Smooth muscle cell (in vitro differentiated cells): ENCODE measurements around the gene MAP3K4. TPM values are rescaled to one million over a fixed set of nuclear protein-coding genes. Genes with fewer than 3 reads are reported as not detected.
A peak's percentile ranks its signal among the peaks of the same experiment; 100 is the strongest.

ENCODE experiments used
- DNase-seq: peaks from one replicate; lab custom pipeline; 2025; ENCODE audit not compliant: unreplicated experiment; lab: John Stamatoyannopoulos, UW
- H2AFZ ChIP-seq: fragments of 200-600 bp; sonication (generic); 2 replicates; pipeline ENCODE4 v1.6.0; 2016; ENCODE audit warnings: antibody characterized with exemption, low read depth, mild to moderate bottlenecking
- H3F3A ChIP-seq: fragments of 200-600 bp; sonication (generic); 2 replicates; pipeline ENCODE4 v1.6.0; 2017; ENCODE audit warnings: antibody characterized with exemption, low read depth
- H3K27ac ChIP-seq: fragments of 200-600 bp; sonication (generic); 2 replicates; pipeline ENCODE4 v1.5.1; 2016; ENCODE audit warnings: low read depth, mild to moderate bottlenecking
- H3K27me3 ChIP-seq: fragments of 200-600 bp; sonication (generic); 2 replicates; pipeline ENCODE4 v1.6.1; 2016; ENCODE audit warnings: low read depth, mild to moderate bottlenecking
- H3K36me3 ChIP-seq: fragments of 200-600 bp; sonication (generic); 2 replicates; pipeline ENCODE4 v1.5.1; 2016; ENCODE audit warnings: low read depth
- H3K4me1 ChIP-seq: fragments of 200-600 bp; sonication (generic); 2 replicates; pipeline ENCODE4 v1.5.1; 2016; ENCODE audit warnings: low read depth
- H3K4me2 ChIP-seq: fragments of 200-600 bp; sonication (generic); 2 replicates; pipeline ENCODE4 v1.6.0; 2016; ENCODE audit warnings: mild to moderate bottlenecking
- H3K4me3 ChIP-seq: fragments of 200-600 bp; sonication (generic); 2 replicates; pipeline ENCODE4 v1.5.1; 2016; ENCODE audit warnings: mild to moderate bottlenecking
- H3K79me2 ChIP-seq: fragments of 200-600 bp; sonication (generic); 2 replicates; pipeline ENCODE4 v1.6.0; 2016; ENCODE audit warnings: low read depth, mild to moderate bottlenecking
- H3K9ac ChIP-seq: fragments of 200-600 bp; sonication (generic); 2 replicates; pipeline ENCODE4 v1.6.0; 2016; ENCODE audit warnings: low read depth
- H3K9me3 ChIP-seq: fragments of 200-600 bp; sonication (generic); replicated peaks from 2 replicates; pipeline ENCODE4 v1.5.1; 2016; ENCODE audit warnings: low read depth
- H4K20me1 ChIP-seq: fragments of 200-600 bp; sonication (generic); 2 replicates; pipeline ENCODE4 v1.6.0; 2016; ENCODE audit warnings: low read depth
- WGBS: methylation state at CpG from one replicate; pipeline ENCODE4 v1.1.7; 2016; ENCODE audit warnings: low lambda C conversion rate; 5-methylcytosine and 5-hydroxymethylcytosine counted together
- polyA plus RNA-seq: library from polyadenylated mRNA; unstranded; fragments of >200 nt; fragmentation: Nextera tagmentation; extraction: Ambion mirVana; gene quantifications from 2 replicates; pipeline ENCODE4 v1.2.1, GENCODE V29; 2016
- total RNA-seq: library from RNA; depleted of rRNA; stranded (reverse); fragments of >200 nt; gene quantifications from 2 replicates; pipeline ENCODE4 v1.2.3, GENCODE V29; 2014
- TF ChIP-seq, protein P1 (sequence below): fragments of 200-600 bp; sonication (generic); IDR thresholded peaks from 2 replicates; pipeline ENCODE4 v1.5.1; 2017; ENCODE audit warnings: borderline replicate concordance, mild to moderate bottlenecking, antibody characterized with exemption; ENCODE audit not compliant: insufficient read depth, poor library complexity, severe bottlenecking

MAP3K4 gene
- total and polyA plus RNA-seq, 2 experiments from 2014 or later, result 14.3 to 29.5 TPM

DNA sequence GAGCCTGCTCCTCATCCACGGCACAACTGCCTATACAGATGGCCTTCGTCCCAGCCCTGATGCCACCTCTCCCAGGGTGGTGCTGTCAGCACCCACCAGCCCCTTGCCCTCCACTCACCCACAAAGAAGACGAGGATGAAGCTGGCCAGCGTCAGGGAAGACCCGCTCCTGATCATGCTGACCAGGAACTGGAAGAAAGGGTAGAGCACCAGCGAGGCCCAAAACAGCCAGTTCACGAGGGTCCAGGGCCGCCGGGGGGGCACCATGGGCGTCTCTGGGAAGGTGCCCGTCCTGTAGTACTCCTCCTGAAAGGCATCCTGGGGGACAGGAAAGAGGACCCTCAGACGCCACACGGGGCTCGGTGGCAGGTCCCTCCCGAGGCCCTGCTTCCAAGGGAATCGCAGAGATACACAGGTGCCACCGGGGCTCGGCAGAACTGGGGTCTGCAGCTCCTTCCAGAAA, 147.8 kb downstream of the MAP3K4 start:
- no peaks in the 10 kb centered on the region for H3K36me3 ChIP-seq
- no peaks in the 10 kb centered on the region for H3K27me3 ChIP-seq
- TF ChIP-seq, protein P1, sequence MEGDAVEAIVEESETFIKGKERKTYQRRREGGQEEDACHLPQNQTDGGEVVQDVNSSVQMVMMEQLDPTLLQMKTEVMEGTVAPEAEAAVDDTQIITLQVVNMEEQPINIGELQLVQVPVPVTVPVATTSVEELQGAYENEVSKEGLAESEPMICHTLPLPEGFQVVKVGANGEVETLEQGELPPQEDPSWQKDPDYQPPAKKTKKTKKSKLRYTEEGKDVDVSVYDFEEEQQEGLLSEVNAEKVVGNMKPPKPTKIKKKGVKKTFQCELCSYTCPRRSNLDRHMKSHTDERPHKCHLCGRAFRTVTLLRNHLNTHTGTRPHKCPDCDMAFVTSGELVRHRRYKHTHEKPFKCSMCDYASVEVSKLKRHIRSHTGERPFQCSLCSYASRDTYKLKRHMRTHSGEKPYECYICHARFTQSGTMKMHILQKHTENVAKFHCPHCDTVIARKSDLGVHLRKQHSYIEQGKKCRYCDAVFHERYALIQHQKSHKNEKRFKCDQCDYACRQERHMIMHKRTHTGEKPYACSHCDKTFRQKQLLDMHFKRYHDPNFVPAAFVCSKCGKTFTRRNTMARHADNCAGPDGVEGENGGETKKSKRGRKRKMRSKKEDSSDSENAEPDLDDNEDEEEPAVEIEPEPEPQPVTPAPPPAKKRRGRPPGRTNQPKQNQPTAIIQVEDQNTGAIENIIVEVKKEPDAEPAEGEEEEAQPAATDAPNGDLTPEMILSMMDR, result no peak
- 98% methylated on average over 18 of the region's 18 CpGs for WGBS
- H3K27ac ChIP-seq, result no peak overlapping the region
- no peaks in the 10 kb centered on the region for H3K9me3 ChIP-seq
- H3K4me1 ChIP-seq, result no peaks in the 10 kb centered on the region
- H4K20me1 ChIP-seq, result no peaks in the 10 kb centered on the region
- H3K9ac ChIP-seq, result no peak overlapping the region
- no peak for DNase-seq
- H3F3A ChIP-seq, result peaks cover 1% of the 10 kb centered on the region
- no peak overlapping the region for H3K4me2 ChIP-seq
- H2AFZ ChIP-seq, result no peak overlapping the region
- no peaks in the 10 kb centered on the region for H3K79me2 ChIP-seq
- no peak overlapping the region for H3K4me3 ChIP-seq

DNA sequence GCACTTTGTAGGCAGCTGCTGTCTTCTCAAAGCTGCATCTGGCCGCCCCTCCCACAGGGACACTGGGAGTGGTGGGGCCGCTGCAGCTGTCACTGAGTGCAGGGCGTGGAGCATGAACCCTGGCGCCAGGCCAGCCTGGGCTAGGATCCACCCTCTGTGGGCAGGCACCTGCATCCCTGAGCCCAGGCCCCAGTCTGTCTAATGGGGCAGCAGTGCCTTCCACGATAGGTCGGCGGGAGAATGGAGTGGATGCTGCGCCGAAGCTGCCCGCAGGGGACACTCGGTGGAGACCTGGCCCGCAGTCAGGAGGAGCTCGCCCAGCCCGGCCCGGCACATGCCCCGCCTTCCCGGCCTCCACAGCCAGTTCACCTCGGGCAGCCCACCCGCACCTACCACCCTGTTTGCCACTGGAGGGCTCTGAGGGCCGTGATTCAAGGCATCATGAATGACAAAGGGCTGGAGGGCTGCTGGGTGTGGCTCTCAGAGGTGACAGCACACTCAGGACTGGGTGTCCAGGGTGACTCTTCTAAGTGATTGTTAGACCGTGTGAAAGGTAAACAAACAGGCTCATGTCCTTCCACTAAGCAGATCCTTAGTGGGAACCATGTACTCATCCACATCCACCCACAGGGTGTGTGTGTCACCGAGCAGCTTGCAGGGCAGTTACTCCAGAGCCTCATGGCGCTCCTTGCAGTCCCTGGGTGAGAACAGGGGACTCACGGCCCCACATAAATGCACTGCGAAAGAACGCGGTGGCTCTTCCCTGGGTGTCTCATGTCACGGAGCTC, 148.4 kb downstream of the MAP3K4 start:
- no peak for DNase-seq
- Histone ChIP-seq H3F3A (no peaks in the 10 kb centered on the region), H3K4me1 (no peaks in the 10 kb centered on the region), H3K79me2 (no peaks in the 10 kb centered on the region), H3K9me3 (no peaks in the 10 kb centered on the region), H2AFZ (no peak overlapping the region), H3K27me3 (no peaks in the 10 kb centered on the region), H3K9ac (no peak overlapping the region), H3K27ac (no peak overlapping the region), H3K4me2 (no peak overlapping the region), H3K36me3 (no peaks in the 10 kb centered on the region), H3K4me3 (no peak overlapping the region), H4K20me1 (no peaks in the 10 kb centered on the region)
- TF ChIP-seq, protein P1, result no peak
- 91% methylated on average over 28 of the region's 28 CpGs for WGBS

GRCh38 chr6:161140554-161140875, 148.9 kb downstream of the MAP3K4 start:
- Histone ChIP-seq H3K27ac (peak overlapping the region; percentile 35), H3K9me3 (no peaks in the 10 kb centered on the region), H4K20me1 (no peaks in the 10 kb centered on the region), H3F3A (no peaks in the 10 kb centered on the region), H3K9ac (no peak overlapping the region), H3K27me3 (no peaks in the 10 kb centered on the region), H3K79me2 (no peaks in the 10 kb centered on the region), H2AFZ (no peak overlapping the region), H3K4me2 (no peak overlapping the region), H3K4me1 (no peaks in the 10 kb centered on the region), H3K4me3 (no peak overlapping the region), H3K36me3 (no peaks in the 10 kb centered on the region)
- TF ChIP-seq, protein P1, result no peak
- WGBS, result 96% methylated on average over 10 of the region's 10 CpGs
- DNase-seq, result no peak

- no peaks in the 10 kb centered on the region for H3F3A ChIP-seq
- H3K36me3 ChIP-seq, result no peaks in the 10 kb centered on the region
- DNase-seq, result no peak
- no peak overlapping the region for H3K9ac ChIP-seq
- no peak overlapping the region for H3K4me2 ChIP-seq
- H3K4me3 ChIP-seq, result no peak overlapping the region
- 94% methylated on average over 11 of the region's 11 CpGs for WGBS
- H4K20me1 ChIP-seq, result no peaks in the 10 kb centered on the region
- H3K27ac ChIP-seq, result peak overlapping the region; percentile 35
- H3K79me2 ChIP-seq, result no peaks in the 10 kb centered on the region
- H3K27me3 ChIP-seq, result no peaks in the 10 kb centered on the region
- no peaks in the 10 kb centered on the region for H3K4me1 ChIP-seq
- no peaks in the 10 kb centered on the region for H3K9me3 ChIP-seq
- no peak overlapping the region for H2AFZ ChIP-seq
- TF ChIP-seq, protein P1, result no peak
Observed at GRCh38 chr6:161141173-161141572, 149.6 kb downstream of the MAP3K4 start.
